ENCODE measurements around the gene PRDM16.

DNA sequence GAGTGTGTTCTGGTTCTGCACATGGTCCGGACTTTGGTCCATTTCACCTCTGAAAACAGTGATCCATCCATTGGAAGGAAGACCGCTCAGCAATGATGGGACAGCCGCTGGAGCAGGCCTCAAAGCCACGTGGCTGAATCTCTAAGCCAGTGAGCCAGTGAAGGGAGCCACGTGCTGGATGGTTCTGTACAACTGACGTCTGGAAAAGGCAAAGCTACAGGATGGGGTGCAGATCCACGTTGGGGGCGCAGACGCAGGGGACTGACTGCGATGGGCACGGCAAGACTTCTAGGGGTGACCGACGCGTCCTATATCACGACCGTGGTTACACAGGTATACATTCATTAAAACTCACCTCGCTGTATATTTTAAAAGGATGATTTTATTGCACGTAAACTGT is 375.3 kb downstream of the PRDM16 start:
- TF ChIP-seq CTCF (IDR thresholded peaks at IDR 0.05; ENCODE audit: borderline replicate concordance, extremely low read depth, low read length, poor library complexity, severe bottlenecking) (no peak), EZH2 (IDR thresholded peaks at IDR 0.05; ENCODE audit: borderline replicate concordance, low read depth, low read length, severe bottlenecking) (no peak)
